GM19468 (cell line): Measurements from ENCODE around the gene KRT5.

Experiments used
- ATAC-seq: cut with Tn5 transposase; IDR thresholded peaks from one replicate; pipeline ENCODE4 v1.9.1; 2021; ENCODE audit warnings: mild to moderate bottlenecking, moderate library complexity, moderate number of reproducible peaks; ENCODE audit not compliant: unreplicated experiment; ENCODE audit errors: extremely low read depth

Gene KRT5

GRCh38 chr12:52519826-52520662 lies at the start of gene KRT5:
Gene KRT5, minus strand, starts transcription at chr12:52520394. Its CDS starts 98 bp downstream, at chr12:52520296.
- ATAC-seq: no peak

DNA sequence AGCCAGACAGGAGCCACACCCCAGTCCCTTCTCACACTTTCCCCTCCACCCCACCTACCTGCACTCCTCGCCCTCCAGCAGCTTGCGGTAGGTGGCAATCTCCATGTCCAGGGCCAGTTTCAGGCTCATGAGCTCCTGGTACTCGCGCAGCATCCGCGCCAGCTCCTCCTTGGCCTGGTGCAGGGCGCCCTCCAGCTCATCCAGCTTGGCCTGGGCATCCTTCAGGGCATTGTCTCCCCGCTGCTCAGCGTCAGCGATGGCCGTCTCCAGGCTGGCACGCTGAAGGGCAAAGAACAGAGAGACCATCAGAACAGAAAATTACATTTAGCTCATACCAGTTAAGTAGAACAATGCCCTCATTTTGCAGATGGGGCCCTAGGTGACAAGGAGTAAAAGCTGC lies 47.9 kb upstream of the KRT5 start:
- no peak for ATAC-seq

DNA sequence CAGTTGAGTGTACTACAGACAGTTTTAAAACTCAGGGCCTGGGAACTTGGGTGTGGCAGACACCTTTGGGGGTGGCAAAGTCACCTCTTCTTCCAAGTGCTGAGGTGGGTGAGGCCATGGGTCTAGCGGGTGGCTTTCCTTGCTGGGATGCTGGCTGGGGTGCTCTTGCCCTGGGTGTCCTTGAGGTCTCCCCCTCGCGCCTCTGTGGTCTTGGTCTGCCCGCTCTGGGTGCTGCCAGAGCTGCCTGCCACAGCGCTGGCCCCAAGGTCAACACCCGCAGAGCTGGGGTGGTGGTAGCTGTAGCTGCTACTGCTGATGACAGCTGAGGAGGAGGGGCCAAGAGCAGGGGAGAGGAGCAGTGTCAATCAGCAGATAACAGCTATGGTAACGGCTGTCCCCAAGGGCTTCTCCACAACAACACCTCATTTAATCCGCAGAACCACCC lies 46.7 kb upstream of the KRT5 start:
- ATAC-seq: no peak

GRCh38 chr12:52564582-52564981 lies 44.4 kb upstream of the KRT5 start:
- ATAC-seq: no peak

DNA sequence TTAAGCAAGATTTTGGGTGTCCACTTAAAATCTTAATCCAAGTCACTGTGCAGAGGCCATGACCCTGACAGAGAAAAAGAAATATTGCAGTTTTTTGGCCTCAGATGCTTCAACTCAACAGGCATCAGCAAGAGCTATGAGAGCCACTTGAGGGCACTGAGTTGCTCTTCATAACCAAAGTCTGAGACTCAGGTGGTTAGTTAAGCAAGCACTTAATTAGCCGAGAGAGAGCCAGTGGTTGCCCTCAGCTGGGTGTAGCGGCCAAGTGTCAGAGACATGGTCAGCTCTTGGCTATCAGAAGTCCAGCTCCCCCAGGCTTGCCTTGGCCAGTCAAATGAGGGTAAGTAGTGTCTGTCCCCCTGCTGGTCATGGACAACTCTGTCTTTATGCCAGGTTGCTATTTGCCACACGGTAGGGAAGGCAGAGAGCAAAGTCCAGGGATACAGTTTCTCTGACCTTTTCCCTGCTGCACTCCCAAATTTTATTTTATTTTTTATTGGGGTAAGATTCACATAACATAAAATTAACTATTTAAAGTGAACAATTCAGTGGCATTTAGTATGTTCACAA lies 41.8 kb upstream of the KRT5 start:
- no peak for ATAC-seq

GRCh38 chr12:52559979-52560378 lies 39.8 kb upstream of the KRT5 start:
- ATAC-seq: no peak

DNA sequence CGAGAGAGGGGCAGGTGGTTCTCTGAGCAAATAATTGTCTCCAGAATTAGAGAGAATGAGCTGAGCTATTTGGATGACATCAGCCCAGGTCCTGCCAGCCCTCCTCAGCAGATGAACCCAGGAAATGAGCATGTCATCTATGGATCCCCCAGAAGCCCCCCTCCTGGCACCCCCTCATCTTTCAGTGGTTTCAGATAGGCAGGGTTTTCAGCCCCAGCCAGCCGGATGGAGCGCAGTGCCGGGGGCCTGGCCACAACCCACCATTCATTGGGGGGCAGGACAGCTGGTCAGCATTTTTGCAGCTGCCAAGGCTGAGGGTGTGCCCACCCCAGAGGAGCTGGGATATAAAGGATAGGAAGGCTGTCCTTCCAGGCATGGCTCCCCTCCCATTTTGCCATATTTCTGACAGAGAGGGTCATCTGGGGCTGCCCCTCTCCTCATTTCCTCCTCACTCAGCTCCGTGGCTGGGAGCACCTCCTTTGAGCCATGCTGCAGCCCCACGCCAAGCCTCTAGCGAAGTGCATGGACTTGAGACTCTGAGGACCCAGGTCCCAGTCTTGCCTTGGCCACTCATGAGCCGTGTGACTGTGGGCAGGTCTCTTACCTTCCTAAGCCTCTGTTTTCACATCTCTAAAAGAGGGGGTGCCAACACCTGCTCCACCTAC lies 38.7 kb upstream of the KRT5 start:
- no peak for ATAC-seq

- ATAC-seq: no peak
Measured at GRCh38 chr12:52557476-52557875, 37.3 kb upstream of the KRT5 start.

- ATAC-seq: no peak
Measured at GRCh38 chr12:52555577-52555976, 35.4 kb upstream of the KRT5 start.

DNA sequence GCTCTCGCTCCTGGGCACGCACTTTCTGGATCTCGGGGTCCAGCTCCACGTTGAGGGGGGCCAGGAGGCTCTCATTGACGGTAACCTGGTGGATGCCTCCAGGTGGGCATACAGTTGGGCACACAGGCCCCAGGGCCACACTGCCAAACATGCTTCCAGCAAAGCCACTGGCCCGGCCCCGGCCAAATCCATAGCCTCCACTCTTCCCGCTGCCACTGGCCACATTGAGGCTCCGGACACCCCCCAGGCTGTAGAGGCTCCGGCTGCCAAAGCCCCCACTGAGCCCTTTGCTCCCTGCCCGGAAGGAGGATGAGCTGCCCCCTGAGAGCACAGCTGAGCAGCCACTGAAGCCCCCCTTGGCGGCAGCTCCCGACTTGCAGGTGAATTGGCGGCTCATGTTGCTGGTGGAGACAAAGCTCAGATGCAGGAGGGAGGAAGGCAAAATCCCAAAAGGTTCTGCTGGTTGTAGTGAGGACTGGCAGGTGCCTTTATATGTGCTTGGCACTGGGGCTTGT lies 32.5 kb upstream of the KRT5 start, which contains the start of gene KRT71:
TSS of gene KRT71 (minus strand) at position 465 of the 515 bp plus-strand sequence. CDS start at position 397, 68 bp downstream.
- ATAC-seq: no peak

GRCh38 chr12:52552055-52552454 lies 31.9 kb upstream of the KRT5 start:
- no peak for ATAC-seq

DNA sequence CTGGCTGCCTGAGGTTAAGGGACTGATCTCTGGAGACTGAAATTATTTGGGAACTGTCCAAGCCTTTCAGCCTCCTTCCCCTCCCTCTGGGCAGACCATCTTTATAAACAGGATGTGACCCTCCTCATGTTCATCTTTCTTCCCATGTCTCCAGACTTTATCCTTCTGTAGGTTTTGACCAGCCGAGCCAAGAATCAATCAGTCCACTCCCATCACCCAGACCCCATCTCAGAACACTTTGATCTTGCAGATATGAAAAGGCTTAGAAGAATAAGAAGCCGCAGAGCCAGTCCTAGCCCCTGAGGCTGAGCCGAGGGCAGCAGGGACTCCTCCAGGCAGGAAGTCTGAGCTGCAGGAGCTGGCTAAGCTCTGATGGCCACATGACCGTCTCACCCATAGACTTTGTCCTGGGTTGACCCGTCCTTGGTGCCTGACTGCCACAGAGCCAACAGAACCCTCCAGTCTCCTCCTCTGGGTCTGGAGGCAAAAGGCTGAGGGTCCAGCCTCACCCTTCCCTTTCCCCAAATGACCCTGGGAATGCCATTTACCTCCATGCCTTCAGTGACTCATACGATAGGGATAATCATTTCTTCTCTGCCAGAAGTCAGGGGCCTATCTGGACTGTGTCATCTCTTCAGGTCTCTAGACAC lies 31.1 kb upstream of the KRT5 start:
- no peak for ATAC-seq

- ATAC-seq: no peak
Measured at GRCh38 chr12:52546126-52546525, 25.9 kb upstream of the KRT5 start.

DNA sequence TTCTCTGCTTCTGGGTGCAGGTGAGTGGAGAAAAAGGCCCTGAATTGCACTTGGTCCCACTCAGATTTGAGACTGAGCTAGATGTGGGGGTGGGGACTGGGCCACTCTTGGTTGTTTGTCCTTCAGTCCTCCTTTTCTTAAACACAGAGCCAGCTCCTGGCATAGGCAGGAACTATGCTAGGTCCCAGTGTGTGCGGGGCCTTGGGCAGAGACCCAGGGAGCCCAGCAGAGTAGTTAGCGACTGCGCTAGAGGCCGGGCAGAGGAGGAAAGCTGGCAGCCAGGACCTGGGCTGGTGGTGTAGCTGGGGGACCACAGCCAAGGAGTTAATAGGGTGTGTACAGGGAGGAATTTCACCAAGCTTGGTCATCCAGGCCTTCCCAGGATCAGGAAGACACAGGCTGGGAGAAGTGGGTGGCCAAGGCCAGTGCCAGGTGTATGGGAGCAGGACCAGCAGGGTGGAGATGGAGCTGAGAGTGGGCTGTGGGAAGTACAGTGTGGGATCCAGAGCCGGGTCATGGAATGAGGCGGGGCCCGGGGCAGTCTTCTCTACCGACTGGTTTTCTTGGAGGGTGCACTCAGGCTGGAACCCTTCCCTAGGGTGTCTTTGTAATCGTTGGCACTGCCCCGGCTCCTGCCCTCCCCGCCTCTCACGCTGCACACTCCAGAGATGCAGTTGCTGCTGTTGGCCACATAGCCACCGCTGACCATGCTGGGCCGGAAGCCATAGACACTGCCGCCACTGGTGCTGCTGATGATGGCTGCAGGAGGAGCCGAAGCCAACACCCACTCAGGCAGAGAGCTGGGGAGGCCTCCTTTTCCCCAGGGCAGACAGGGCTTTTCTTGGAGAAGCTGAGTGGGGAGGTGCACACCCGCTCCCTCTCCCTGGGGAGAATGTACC lies 24.0 kb upstream of the KRT5 start:
- no peak for ATAC-seq

GRCh38 chr12:52542785-52543318 lies 22.7 kb upstream of the KRT5 start:
- no peak for ATAC-seq

GRCh38 chr12:52542157-52542556 lies 22.0 kb upstream of the KRT5 start:
- no peak for ATAC-seq

- no peak for ATAC-seq
Measured at GRCh38 chr12:52541709-52542108, 21.5 kb upstream of the KRT5 start.

DNA sequence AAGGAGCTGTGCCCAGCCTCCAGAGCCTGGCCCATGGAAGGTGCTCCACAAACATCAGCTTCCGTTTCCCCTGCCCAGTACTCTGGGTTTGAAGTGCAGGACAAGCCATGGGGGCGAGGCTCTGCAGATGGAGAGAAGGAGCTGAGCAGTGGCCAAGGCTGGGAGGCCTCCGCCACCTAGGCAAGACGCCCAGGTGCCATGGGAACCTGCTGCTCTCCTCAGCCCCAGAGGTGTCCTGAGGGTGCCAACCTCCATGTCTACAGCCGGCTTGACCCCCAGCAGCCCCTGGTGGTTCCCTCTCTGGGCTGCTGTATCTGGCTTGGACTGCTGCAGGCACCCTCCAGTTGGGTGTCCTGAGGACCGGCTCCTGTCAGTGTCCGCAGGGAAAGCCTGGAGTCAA lies 20.3 kb upstream of the KRT5 start:
- no peak for ATAC-seq

DNA sequence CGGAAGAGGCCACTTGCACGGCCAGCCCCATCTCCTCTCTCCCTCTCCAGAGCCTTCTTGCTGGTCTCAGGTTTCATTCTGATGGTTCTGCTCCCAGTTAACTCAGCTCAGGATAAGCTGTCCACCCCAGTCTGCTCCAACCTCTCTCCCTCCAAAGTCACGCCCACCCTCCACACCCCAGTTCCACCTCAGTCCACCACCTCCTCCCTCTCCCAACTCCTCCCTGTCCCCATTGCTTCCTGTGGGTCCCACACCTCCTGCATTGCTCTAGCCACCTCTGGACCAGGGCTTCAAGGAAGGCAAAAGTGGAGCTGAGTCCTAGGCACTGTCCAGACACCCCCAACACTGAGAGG lies 19.6 kb upstream of the KRT5 start:
- ATAC-seq: no peak
